GM21723 (cell line): ENCODE data around the gene MOXD1.
A peak's percentile ranks its signal among the peaks of the same experiment; 100 is the strongest.

ENCODE experiments used
- ATAC-seq: cut with Tn5 transposase; IDR thresholded peaks from one replicate; pipeline ENCODE4 v1.9.1; 2021; ENCODE audit warnings: mild to moderate bottlenecking, moderate library complexity; ENCODE audit not compliant: unreplicated experiment

MOXD1 gene

DNA sequence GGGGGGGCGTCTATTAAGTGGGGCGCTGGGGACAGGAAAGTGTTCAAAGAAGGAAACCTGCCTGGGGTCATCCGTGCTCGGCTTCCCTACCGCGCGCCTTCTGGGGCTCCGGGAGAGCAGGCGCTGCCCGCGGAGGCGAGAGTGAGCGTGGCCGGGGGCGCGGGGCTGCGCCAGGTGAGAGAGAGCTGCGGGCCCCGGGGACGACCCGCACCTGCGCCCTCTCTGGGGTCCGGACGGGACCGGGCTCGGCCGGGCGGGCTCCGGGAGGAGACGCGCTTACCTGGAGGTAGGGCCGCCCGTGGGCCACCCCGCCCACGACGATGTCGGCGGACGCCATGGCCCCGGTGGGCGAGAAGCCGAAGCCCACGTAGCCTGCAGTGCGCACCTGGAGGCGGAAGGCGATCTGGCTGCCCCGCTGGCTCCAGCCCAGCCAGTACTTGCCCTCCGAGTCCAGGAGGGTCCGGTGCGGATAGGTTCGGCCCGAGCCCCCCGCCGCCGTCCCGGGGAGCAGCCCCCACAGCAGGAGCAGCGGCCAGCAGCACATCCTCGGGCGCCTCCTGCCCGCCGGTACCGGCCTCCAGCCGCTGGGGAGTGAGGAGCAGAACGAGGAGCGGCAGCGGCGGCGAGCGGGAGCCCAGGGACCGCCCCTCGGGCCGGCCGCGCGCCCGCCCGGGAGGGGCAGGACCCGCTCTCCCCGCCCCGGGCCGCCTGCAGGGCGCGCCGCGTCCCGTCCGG is at the start of gene MOXD1:
TSS of gene MOXD1 (minus strand) at position 593 of the 735 bp plus-strand sequence. CDS start at position 544, 49 bp downstream.
- ATAC-seq: peak; percentile 55

DNA sequence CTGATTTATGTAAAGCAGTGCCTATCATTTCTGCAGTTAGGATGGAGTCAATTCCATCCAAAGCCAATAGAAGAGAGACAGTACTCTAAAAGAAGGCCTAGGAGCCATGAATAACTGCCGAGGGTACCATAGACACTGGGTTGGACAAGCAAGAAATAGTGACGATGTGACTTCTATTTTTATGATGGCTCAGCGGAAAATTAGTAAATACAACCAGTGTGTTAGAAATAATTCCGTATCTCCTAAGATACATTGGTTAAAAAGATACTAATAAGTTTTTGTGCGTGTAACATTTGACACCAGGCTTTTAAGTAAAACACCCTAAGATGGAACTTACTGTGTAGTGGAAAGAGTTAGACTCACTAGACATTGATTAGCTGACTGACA is 45.6 kb upstream of the MOXD1 start:
- no peak for ATAC-seq

DNA sequence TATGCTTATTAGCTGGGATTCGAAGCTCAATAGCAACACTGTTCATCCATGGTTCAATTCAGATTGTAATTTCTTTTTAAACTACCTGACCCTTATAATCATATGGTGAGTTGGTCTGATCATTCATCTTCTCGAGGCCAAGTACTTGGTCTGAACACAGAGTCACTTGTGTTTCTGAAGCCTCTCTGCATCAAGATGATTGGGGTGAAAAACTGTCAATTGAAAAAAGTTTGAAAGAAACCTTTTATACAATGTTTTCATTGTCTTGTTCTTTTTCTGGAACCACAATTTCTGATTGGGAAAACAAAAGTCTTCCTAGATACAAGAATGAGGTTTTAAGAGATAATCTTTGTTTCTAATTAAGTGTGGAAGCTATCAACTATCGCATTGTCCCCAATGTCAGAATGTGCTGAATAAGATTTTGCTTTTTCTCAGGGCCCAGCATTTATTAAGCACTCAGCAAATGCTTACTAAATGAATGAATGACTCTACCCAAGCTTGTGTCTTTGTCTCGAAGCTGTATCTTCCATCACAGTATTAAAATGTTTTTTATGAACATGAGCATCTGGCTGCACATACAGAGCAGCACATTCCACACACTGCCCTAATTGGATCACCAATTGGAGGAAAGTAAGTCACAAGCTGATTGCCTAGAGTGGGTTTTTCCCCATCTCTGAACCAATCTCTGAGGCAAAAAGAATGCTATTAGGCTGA is 45.0 kb upstream of the MOXD1 start:
- no peak for ATAC-seq

DNA sequence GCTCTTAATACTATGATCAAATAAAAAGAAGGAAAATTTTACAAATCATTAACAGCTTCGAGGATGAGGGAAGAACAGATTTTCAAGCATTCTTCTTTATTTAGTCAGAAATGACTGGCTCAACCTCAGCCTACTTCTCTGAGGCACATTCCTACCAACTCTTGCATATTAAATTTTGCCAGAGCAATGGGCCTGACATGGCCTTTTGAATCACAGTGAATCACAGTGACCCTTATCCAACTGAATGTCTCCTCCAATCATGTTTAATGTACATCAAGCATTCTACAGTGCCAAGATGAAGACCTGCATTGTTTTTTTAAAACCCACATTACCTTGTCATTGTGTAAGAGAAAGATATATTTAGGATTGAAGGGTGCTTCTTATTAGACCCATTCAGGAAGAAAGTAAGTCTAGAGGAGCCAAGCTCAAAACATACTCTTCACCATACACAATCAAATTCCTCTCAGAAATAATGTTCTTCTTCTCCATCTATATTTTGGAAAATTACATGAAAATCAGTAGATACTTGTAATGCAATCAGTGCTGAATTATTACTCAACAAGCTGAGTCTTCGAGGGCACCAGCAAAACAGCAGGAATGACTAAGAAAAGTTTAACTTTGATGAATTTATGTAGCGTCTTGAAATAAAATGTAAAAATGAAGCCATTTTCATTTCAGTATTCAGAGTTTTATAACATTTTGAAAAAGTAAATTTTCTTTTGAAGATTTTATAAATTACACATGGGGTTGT is 44.1 kb upstream of the MOXD1 start:
- no peak for ATAC-seq

DNA sequence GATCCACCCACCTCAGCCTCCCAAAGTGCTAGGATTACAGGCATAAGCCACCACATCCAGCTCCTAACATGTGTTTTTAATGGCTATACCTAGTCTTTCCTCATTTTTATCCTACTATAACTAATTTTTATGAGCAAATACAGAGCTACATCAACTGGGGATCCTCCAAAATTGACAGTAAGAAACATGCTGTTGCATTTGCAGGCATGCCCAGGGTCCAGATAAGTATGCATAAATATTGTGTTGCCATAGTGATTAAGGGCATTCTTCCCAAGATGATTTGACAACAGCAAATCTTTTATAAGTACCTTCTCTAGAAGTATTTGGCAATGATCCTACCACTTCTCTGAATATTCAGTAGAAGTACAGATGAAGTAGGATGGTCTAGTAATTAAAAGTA is 41.9 kb upstream of the MOXD1 start:
- ATAC-seq: no peak

DNA sequence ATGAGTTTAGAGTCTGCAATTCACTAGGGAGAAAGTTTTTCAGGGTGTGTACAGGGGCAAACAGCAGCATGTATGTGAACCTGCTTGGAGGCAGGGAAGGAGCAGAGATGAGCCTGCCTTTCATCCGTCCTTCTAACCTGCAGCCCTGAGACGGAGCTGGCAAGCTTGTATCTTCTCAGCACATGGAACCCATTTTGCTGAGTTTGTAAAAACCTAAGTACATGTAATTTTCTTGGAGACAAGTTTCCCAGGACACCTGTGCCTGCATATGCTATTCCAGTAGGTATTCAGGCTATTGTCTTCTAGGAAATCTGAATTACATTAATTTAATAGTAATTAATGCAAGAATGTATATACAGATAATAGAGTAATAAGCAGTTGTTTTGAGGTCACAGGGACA is 28.8 kb upstream of the MOXD1 start:
- ATAC-seq: no peak

DNA sequence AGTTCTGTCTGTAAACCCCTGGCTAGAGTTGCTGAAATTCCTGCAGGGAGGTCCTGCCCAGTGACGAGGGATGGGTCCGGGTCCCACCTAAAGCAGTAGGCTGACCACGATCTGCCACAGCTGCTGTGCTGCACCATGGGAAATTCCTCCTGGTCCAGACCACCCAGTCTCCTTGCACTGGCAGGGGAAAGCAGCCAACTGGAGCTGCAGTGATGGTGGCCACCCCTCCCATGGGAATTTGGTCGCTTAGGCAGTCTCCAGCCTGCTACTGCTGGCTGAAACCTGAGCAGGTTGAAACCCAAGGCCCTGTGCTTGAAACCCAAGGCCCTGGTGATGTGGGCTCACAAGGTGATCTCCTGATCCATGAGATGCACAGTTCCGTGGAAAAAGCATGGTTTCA is 23.9 kb upstream of the MOXD1 start:
- ATAC-seq: no peak

DNA sequence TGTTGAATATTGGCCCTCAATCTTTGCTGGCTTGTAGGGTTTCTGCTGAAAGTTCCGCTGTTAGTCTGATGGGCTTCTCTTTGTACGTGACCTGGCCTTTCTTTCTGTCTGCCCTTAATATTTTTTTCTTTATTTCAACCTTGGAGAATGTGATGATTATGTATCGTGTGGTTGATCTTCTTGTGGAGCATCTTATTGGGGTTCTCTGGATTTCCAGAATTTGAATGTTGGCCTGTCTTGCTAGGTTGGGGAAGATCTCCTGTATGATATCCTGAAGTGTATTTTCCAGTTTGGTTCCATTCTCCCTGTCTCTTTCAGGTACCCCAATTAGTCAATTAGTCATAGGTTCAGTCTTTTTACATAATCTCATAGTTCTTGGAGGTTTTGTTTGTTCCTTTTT is 22.6 kb upstream of the MOXD1 start:
- no peak for ATAC-seq

DNA sequence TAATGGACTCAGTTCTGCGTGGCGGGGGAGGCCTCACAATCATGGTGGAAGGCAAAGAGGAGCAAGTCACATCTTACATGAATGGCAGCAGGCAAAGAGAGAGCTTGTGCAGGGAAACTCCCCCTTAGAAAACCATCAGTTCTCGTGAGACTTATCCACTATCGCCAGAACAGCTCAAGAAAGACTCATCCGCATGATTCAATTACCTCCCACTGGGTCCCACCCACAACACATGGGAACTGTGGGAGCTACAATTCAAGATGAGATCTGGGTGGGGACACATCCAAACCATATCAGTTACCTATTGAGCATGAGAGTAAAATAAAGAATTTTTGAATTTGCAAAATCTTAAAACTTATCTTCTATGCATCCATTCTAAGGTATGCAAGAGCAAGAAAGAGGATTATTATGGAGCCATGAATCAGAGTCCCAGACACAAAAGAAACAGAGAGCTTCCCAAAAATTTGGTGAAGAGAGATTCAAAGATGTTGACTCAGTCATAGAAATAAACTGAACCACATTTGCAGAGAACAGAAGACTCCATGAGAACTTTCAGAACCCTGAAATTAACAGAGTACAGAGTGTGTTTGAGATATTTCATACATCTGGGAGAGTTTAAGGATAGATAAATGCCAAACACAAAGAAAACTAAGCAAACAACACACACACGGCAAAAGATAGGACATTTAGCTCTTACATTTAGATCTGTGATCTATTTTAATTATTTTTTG is 17.1 kb upstream of the MOXD1 start:
- no peak for ATAC-seq

DNA sequence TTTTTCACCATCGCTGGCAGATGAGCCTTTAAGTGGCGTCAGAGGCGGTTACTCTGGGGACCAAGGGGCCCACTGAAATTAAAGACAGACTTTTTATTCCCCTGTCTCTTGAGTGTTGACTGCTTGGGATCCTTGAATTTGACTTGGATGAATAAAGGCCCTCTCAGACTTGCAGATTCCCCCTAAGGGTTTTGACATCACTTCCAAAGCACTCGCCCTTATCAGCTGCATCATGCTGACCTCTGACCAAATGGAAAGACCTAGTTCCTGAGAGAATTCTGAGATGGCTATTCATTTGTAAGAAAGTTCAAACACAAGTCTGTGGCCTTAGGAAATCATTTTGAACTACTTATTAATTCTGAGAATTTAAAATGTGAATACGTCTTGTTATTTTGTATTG is 13.5 kb upstream of the MOXD1 start:
- ATAC-seq: no peak

DNA sequence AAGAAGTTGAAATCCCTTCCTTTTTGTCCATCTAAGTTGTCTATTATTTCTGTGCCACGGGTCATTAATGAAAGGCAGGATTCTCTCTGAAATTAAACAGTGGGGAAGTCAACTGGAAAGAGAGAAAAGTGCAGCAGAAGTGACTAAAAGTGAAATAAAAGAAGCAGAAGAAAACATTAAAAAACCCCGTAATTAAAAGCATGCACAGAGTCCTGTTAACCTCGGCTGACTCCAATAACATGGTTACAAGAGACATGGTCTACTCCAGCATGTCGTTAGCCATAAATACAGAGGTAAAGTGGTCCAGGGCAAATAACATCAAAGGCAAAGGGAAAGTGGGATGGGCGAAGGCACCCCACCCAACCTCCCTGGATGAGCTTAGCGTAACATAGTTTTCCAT is 13.0 kb upstream of the MOXD1 start:
- ATAC-seq: no peak

DNA sequence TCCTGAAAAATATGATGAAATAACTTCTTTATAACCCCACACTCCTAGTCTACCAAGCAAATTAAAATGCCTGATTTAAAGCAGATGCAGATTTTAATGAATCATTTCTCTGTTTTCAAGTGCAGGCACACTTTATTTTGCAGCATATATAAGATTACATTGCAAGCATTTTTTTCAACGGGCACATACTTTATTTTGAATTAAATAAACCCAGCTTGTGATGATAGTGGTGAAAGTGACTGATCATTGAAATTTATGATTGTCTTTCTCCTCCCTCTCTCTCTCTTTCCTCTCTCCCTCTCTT is 12.2 kb upstream of the MOXD1 start:
- no peak for ATAC-seq

DNA sequence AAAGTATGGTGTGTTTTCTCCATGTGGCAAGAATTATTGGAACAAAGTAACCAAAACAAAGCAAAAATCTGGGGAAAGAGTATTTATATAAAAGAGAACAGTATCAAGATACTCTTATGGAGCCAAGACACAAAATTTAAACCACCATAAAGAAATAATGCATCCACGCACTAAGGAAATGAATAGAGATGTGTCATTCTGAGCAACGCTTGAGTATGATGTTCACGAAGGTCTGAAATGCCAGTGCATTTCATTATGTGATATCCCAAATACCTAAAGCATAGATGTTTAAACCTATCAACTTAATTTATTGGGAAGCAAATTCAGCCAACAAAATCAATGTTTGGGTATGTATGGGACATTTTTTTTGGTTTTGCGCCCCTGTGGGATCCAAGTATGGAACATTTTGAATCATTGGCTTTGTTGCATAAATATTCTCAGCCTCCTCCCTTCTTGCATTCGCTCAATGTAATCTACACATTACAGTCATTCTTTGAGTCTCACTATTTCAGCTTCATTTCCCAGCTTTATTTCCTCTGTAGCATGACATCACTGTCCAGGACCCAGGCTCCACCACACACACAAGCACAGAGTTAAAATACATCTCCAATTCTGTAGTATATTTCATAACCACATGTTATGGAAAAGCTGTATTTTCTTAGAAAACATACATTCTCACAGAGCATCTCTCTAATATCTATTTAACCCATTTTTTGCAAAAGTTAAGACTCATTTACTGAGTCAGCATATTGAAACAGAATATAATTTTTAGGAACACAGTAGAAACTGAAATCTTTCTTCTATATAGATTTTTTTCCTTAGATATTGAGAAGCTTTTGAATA is 11.6 kb upstream of the MOXD1 start:
- ATAC-seq: no peak

DNA sequence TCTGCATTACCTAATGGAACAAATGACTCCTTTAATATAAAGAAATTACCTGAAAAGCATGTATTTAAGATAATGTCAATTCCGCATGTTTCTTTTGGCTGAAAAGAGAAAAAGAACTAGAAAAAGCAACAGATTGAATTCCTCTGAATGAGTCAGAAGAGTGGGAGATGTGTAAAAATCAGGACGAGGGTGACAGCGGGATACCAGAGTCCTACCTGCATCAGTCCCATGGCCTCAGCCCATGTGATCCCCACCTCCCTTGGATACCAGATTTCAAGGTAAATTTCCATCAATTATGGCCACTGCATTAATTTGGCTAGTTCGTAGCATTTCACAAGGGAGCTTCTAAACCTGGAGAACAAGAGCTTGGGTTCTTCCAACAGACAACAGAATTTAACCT is 10.0 kb upstream of the MOXD1 start:
- ATAC-seq: no peak

DNA sequence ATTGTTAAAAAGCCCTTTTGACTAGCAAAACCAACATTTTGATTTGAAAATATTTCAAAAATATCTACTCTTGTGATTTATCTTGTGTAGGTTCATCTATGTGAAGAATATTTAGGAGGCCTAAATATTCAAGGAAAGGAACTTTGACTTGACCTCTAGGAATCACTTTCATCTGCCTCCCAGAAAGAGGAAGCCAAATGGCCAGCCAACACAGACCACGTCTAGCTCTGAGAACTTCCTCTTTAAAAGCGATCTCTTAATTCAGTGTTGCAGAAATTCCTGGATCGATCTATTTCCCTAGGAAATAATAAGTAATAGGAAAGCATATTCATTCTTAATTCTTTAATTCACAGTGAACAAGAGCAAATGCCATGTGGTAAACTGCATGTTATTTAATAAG is 9.6 kb upstream of the MOXD1 start:
- no peak for ATAC-seq

DNA sequence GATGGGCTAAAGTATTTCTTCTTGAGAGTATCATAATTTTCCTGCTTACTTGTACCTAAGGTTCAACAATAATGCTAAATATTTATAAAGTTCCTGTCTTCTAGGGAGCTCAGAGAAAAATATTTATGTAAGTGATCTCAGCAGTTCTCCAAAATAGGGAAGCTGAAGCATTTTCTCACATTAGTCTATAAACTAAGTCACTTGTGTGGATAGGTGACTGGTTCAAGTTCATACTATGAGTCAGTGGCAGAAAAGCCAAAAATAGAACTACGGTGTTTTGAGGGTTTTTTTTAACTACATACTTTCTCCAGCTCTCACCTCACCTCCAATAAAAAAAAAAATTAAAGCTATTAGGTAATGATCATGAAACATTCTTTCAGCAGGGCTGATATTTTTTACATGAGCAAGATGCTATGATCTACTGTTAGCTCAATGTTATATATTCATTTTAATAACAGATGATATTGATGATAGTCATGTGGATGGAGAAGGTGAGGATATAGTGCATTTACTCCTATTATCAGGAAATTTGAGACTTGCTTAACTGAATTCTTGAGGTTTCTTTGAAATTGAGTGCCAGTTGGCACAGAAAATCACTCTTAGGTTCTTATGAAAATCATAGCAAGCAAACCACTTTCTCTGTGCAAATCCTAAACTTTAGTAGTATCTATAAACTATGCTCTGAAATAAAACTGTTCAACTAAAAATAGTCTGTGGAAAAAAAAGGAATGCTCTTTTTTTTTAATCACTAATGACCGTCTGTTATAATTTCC is 4.1 kb upstream of the MOXD1 start:
- peak; percentile 64 for ATAC-seq

DNA sequence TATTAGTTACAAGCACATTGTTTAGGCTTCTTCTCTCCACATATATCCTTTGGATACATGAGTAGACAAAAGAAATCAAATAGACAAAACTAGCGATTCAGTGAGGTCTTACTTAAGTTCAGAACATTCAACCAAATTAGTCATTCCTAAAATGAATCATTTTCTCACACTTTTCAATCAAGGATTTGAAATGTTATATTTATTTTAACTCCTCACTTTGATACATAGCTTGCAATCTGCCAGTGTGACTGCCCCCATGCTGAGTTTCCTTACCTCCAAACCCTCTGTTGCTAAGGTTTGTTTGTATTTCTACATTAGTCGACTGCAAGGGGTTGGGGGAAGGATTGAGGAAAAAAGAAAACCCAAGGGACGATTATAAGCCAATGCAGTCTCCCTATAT is 3.5 kb upstream of the MOXD1 start:
- ATAC-seq: peak; percentile 7

DNA sequence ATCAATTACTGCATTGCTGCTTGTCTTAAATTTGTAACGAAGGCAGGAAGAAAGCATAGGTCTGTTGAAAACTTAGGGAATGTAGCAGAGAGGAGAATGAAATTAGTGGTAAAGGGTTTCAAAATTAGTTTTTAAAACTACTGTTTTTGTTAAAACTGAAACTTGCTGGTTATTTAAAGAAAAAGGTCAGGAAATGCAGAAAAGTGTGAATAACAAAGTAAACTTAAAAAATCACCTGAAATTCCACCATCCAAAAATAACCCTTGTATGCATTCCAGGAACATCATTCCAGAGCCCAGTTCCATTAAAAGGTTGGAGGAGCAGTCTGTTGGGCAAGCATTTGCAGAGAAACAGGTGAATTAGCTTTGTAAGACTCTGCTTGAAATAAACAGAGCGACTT is 3.1 kb upstream of the MOXD1 start:
- ATAC-seq: no peak

DNA sequence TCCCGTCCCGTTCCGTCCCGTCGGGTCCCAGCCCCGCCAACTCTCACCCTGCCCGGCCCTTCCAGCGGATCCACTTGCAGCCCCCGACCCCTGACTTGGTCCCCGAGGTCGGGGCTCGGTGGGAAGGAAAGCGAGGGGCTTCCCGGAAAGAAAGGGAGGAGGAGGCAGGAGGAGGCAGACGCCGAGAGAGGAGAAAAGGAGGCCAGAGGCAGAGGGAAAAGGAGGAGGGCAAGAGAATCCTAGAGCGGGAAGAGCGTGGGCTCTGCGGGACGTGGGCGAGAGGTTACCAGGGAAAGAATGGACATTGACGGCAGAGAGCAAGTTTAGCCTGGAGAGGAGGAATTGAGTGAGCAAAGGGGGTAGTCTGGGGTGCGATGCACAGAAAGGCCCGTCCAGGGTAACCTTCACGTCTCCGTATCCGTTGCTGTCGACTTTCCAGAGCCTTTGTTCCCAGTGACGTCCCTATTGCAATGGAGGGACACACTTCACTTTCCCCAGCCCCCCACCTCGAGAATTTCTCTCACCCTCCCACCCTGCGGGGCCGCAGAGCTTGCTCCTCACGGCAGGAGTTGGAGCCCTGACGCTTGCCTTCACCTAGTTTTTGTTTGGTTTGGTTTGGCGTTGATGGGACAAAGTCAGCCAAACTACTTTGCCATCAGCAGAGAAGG is 477 bp upstream of the MOXD1 start:
- no peak for ATAC-seq
